ENCODE results near the gene ZG16B. TPM values are rescaled to one million over a fixed set of nuclear protein-coding genes. Genes with fewer than 3 reads are reported as not detected.

Gene ZG16B
- total and polyA plus RNA-seq, 2 donors (not counting 1 experiment from before 2014, with no cell fraction given): not detected

- H3K9me3 Mint-ChIP-seq (ENCODE audit: insufficient read depth): no peaks in the 10 kb centered on the region
- TF ChIP-seq EZH2 (IDR thresholded peaks at IDR 0.05; ENCODE audit: borderline replicate concordance, insufficient read depth, low read depth, low read length, poor library complexity, severe bottlenecking): no peak
- TF ChIP-seq, protein P1, sequence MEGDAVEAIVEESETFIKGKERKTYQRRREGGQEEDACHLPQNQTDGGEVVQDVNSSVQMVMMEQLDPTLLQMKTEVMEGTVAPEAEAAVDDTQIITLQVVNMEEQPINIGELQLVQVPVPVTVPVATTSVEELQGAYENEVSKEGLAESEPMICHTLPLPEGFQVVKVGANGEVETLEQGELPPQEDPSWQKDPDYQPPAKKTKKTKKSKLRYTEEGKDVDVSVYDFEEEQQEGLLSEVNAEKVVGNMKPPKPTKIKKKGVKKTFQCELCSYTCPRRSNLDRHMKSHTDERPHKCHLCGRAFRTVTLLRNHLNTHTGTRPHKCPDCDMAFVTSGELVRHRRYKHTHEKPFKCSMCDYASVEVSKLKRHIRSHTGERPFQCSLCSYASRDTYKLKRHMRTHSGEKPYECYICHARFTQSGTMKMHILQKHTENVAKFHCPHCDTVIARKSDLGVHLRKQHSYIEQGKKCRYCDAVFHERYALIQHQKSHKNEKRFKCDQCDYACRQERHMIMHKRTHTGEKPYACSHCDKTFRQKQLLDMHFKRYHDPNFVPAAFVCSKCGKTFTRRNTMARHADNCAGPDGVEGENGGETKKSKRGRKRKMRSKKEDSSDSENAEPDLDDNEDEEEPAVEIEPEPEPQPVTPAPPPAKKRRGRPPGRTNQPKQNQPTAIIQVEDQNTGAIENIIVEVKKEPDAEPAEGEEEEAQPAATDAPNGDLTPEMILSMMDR (IDR thresholded peaks at IDR 0.05): no peak
- no peak overlapping the region for H3K27ac ChIP-seq (ENCODE audit: low read length in 2 of 2)
- H3K9me3 ChIP-seq (ENCODE audit: control extremely low read depth in 1 of 3, control insufficient read depth in 2 of 3, insufficient read depth in 1 of 3, low read length in 2 of 3): peaks cover 0 to 6% (median 0%) of the 10 kb centered on the region in 3 donors
- ChIA-PET CTCF (no interaction called here), POLR2A (no interaction called here)
- no peak overlapping the region for H3K27ac Mint-ChIP-seq
- H3K4me3 Mint-ChIP-seq: no peak overlapping the region
- H3K4me2 ChIP-seq (replicated peaks; ENCODE audit: low read depth, low read length, poor library complexity, severe bottlenecking): no peak overlapping the region
- DNase-seq: no peak
- WGBS (ENCODE audit: insufficient coverage): 79% methylated on average over 3 of the region's 3 CpGs
- H3K4me1 ChIP-seq (ENCODE audit: control insufficient read depth in 2 of 2, insufficient read depth in 2 of 2, low read length in 2 of 2): peaks cover 7 to 17% of the 10 kb centered on the region in 2 donors
- H3K79me2 ChIP-seq (ENCODE audit: control insufficient read depth, insufficient read depth, low read length): no peaks in the 10 kb centered on the region
- peaks cover 9% of the 10 kb centered on the region for H3K4me1 Mint-ChIP-seq
- H3K36me3 ChIP-seq (replicated peaks in 1 of 2; ENCODE audit: control extremely low read depth in 1 of 2, control insufficient read depth in 1 of 2, extremely low read depth in 1 of 2, insufficient read depth in 2 of 2, low read length in 1 of 2): no peaks in the 10 kb centered on the region
- no peak overlapping the region for H3K9ac ChIP-seq (ENCODE audit: low read length)
- H4K20me1 ChIP-seq (ENCODE audit: control insufficient read depth, insufficient read depth, low read length, poor library complexity, severe bottlenecking): no peaks in the 10 kb centered on the region
- no peak overlapping the region for H3K4me3 ChIP-seq (ENCODE audit: control extremely low read depth in 1 of 5, extremely low read depth in 1 of 5, insufficient read depth in 1 of 5, low read depth in 2 of 5, low read length in 4 of 5)
- ATAC-seq (ENCODE audit: low read depth): no peak
- H3K27me3 ChIP-seq (replicated peaks in 1 of 4; ENCODE audit: control extremely low read depth in 1 of 4, control insufficient read depth in 3 of 4, insufficient read depth in 4 of 4, low read length in 3 of 4): peaks cover 0 to 50% (median 9%) of the 10 kb centered on the region in 4 experiments
- H3K27me3 Mint-ChIP-seq: peaks cover 26% of the 10 kb centered on the region
- intact Hi-C loops (cut with micrococcal nuclease): no loop called here
- H2AFZ ChIP-seq (ENCODE audit: insufficient read depth, low read depth, low read length, poor library complexity, severe bottlenecking): no peak overlapping the region
These were observed 43.3 kb upstream of the ZG16B start for GRCh38 chr16:2786826-2787151.

DNA sequence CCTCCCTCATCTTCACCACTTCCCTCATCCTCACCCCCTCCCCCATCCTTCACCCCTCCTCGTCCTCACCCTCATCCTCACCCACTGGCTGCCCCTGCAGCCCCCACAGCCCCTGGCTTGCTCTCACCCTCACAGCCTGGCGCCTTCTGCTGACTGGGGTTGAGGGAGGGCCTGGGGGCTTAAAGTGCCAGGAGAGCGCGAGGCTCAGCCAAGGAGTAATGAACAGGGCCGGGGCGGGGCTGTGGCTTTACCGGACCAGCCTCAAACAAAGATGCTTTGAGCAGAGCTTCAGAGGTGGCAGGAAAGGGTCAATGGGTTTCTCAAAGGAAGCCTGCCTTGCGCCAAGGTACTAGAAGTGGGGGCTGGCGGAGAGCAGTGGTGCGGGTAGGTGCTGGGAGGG lies 42.7 kb upstream of the ZG16B start, which contains the start of gene PRSS33:
Gene PRSS33, minus strand, starts transcription at position 155 of the 400 bp plus-strand sequence. CDS start 1,013 bp downstream, outside the sequence.
- no peak for ATAC-seq (ENCODE audit: low read depth)
- intact Hi-C loops (cut with micrococcal nuclease): no loop called here
- POLR2A ChIA-PET: no interaction called here

More for the DNA sequence above, 42.7 kb upstream of the ZG16B start, which contains the start of gene PRSS33:
- no peak within 1 kb of the TSS for H3K4me3 Mint-ChIP-seq
- DNase-seq: no peak
- no peak within 1 kb of the TSS for H3K9ac ChIP-seq (ENCODE audit: low read length)
- TF ChIP-seq, protein P1 (IDR thresholded peaks at IDR 0.05): no peak
- no peak for TF ChIP-seq EZH2 (IDR thresholded peaks at IDR 0.05; ENCODE audit: borderline replicate concordance, insufficient read depth, low read depth, low read length, poor library complexity, severe bottlenecking)
- no peak within 1 kb of the TSS for H2AFZ ChIP-seq (ENCODE audit: insufficient read depth, low read depth, low read length, poor library complexity, severe bottlenecking)
- H3K27ac Mint-ChIP-seq: no peak within 1 kb of the TSS
- peaks cover 29% of the 10 kb centered on the region for H3K27me3 Mint-ChIP-seq
- H3K9me3 ChIP-seq (ENCODE audit: control extremely low read depth in 1 of 3, control insufficient read depth in 2 of 3, insufficient read depth in 1 of 3, low read length in 2 of 3): peaks cover 0 to 6% (median 0%) of the 10 kb centered on the region in 3 donors
- 32% methylated on average over 9 of the region's 10 CpGs for WGBS (ENCODE audit: insufficient coverage)
- no peak within 1 kb of the TSS for H3K4me2 ChIP-seq (replicated peaks; ENCODE audit: low read depth, low read length, poor library complexity, severe bottlenecking)
- no peak within 1 kb of the TSS for H3K27ac ChIP-seq (ENCODE audit: low read length in 2 of 2)
- no peaks in the 10 kb centered on the region for H3K36me3 ChIP-seq (replicated peaks in 1 of 2; ENCODE audit: control extremely low read depth in 1 of 2, control insufficient read depth in 1 of 2, extremely low read depth in 1 of 2, insufficient read depth in 2 of 2, low read length in 1 of 2)
- H3K79me2 ChIP-seq (ENCODE audit: control insufficient read depth, insufficient read depth, low read length): no peaks in the 10 kb centered on the region
- H3K4me3 ChIP-seq (ENCODE audit: control extremely low read depth in 1 of 5, extremely low read depth in 1 of 5, insufficient read depth in 1 of 5, low read depth in 2 of 5, low read length in 4 of 5): no peak within 1 kb of the TSS
- peaks cover 9% of the 10 kb centered on the region for H3K4me1 Mint-ChIP-seq
- CTCF ChIA-PET: no interaction called here
- peaks cover 0 to 50% (median 9%) of the 10 kb centered on the region in 4 experiments for H3K27me3 ChIP-seq (replicated peaks in 1 of 4; ENCODE audit: control extremely low read depth in 1 of 4, control insufficient read depth in 3 of 4, insufficient read depth in 4 of 4, low read length in 3 of 4)
- H4K20me1 ChIP-seq (ENCODE audit: control insufficient read depth, insufficient read depth, low read length, poor library complexity, severe bottlenecking): no peaks in the 10 kb centered on the region
- H3K9me3 Mint-ChIP-seq (ENCODE audit: insufficient read depth): no peaks in the 10 kb centered on the region
- peaks cover 7 to 17% of the 10 kb centered on the region in 2 donors for H3K4me1 ChIP-seq (ENCODE audit: control insufficient read depth in 2 of 2, insufficient read depth in 2 of 2, low read length in 2 of 2)
